ENCODE data around the gene MLLT6. TPM values are rescaled to one million over a fixed set of nuclear protein-coding genes. Genes with fewer than 3 reads are reported as not detected.

Gene MLLT6
- total and polyA plus RNA-seq, 7 donors = 16.3 to 120 (median 78.5) TPM

DNA sequence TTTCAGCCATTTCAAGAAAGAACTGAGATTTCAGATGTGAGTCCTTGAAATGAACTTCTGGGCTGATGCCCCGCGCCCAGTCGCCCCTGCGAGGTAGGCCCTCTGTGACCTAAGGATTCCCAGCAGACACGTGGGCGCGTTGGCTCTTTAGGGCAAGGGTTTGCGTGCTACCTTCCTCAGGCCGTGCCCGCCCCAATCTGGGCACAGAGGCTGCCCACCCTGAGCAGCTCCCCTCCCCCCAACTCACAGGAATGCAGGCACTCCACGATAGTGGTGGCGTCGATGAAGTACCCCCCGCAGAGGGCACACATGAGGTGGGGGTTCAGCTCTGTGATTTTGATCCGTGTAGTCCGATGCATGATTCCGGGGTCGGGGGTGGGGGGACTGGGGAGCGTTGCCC is 35.0 kb downstream of the MLLT6 start:
- H3K27me3 ChIP-seq (ENCODE audit: insufficient read depth in 3 of 3, low read length in 2 of 3) = peaks cover 0 to 3% (median 0%) of the 10 kb centered on the region in 3 donors
- no peaks in the 10 kb centered on the region for H3K9me3 ChIP-seq
- WGBS, 3 donors = 90 to 92% (median 91%) methylated on average over 19 of the region's 19 CpGs
- no peak overlapping the region for H3K27ac ChIP-seq
- no peak for DNase-seq
- no peak for ATAC-seq
- peaks cover 16% of the 10 kb centered on the region for H3K4me1 ChIP-seq
- intact Hi-C loops (cut with DNase I) = no loop called here
- TF ChIP-seq, protein P1, sequence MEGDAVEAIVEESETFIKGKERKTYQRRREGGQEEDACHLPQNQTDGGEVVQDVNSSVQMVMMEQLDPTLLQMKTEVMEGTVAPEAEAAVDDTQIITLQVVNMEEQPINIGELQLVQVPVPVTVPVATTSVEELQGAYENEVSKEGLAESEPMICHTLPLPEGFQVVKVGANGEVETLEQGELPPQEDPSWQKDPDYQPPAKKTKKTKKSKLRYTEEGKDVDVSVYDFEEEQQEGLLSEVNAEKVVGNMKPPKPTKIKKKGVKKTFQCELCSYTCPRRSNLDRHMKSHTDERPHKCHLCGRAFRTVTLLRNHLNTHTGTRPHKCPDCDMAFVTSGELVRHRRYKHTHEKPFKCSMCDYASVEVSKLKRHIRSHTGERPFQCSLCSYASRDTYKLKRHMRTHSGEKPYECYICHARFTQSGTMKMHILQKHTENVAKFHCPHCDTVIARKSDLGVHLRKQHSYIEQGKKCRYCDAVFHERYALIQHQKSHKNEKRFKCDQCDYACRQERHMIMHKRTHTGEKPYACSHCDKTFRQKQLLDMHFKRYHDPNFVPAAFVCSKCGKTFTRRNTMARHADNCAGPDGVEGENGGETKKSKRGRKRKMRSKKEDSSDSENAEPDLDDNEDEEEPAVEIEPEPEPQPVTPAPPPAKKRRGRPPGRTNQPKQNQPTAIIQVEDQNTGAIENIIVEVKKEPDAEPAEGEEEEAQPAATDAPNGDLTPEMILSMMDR (IDR thresholded peaks at IDR 0.05) = no peak
- no peak overlapping the region for H3K4me3 ChIP-seq
- H3K36me3 ChIP-seq (ENCODE audit: insufficient read depth in 1 of 2, low read depth in 1 of 2) = peaks cover 0 to 11% of the 10 kb centered on the region in 2 donors

DNA sequence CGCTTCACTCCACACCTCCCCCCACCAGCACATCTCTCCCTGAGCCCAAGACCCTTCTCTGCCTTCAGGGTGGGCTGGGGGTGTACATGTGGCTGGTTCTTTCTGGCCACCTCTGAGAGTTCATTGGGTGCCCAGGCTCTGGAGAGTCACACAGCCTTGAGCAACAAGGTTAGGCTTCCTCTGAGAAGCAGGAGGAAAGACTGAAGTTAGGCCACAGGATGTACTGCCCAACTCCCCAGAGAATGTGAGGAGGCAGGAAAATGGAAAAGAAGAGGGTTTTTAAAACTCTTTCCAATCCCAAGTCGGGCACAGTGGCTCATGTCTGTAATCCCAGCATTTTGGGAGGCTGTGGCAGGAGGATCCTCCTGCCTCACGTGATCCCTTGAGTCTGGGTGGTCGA is 35.7 kb downstream of the MLLT6 start:
- Histone ChIP-seq H3K27me3 (ENCODE audit: insufficient read depth in 3 of 3, low read length in 2 of 3) (peaks cover 0 to 5% (median 0%) of the 10 kb centered on the region in 3 donors), H3K36me3 (ENCODE audit: insufficient read depth in 1 of 2, low read depth in 1 of 2) (peaks cover 0 to 11% of the 10 kb centered on the region in 2 donors), H3K4me3 (no peak overlapping the region), H3K9me3 (no peaks in the 10 kb centered on the region), H3K27ac (no peak overlapping the region), H3K4me1 (peaks cover 16% of the 10 kb centered on the region)
- intact Hi-C loops (cut with DNase I) = no loop called here
- ATAC-seq (no peak), DNase-seq (peak in 1 of 2 donors; percentile 12)
- TF ChIP-seq, protein P1 (IDR thresholded peaks at IDR 0.05) = no peak
- 63 to 71% (median 67%) methylated on average over 4 of the region's 4 CpGs for WGBS, 3 donors

DNA sequence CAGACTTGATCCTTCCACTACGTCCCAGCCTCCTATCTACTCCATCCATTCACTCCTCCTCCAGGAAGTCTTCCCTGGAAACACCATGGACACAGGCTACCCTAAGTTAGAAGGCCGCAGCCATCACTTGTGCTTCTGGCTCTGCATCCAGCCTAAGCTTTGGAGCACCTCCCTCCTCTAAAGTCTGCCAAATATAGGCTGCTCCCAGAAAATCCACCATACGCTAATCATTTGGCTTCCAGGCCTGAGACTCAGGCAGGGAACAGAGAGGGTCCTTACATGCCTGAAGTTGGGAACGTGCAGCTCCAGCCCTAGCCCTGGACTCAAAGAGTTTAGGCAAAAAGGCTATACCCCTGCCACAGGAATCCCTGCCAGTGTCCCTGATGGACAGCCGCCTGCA is 36.4 kb downstream of the MLLT6 start:
- TF ChIP-seq, protein P1 (IDR thresholded peaks at IDR 0.05) = no peak

DNA sequence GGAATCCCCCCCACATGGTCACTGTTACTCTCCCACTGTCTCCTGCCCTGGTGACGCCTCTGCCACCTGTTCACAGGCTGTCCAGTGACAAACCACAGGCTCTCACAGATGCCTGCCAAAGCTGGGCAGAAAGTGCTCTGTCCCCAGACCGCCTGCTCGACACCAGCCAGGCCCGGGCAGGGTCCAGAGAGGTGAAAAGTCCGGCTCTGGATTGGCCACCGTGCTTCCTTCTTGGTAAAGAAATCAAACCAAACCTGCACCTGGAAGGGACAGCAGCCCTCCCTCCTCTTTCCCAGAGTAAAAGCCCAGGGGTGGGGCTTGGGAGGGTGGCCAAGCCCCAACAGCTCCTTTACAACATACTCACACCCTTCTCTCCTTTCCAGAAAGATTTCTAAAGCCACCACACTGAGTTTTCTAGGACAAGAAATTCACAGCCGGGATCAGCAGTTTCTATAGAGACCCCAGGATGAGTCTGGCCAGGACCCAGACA is 36.9 kb downstream of the MLLT6 start:
- ATAC-seq = peak; percentile 49 to 94 (median 86)
- no peak overlapping the region for H3K4me3 ChIP-seq
- H3K9me3 ChIP-seq = no peaks in the 10 kb centered on the region
- TF ChIP-seq, protein P1 (IDR thresholded peaks at IDR 0.05) = no peak
- intact Hi-C loops (cut with DNase I) = no loop called here
- peaks cover 0 to 11% of the 10 kb centered on the region in 2 donors for H3K36me3 ChIP-seq (ENCODE audit: insufficient read depth in 1 of 2, low read depth in 1 of 2)
- peaks cover 0 to 14% (median 0%) of the 10 kb centered on the region in 3 donors for H3K27me3 ChIP-seq (ENCODE audit: insufficient read depth in 3 of 3, low read length in 2 of 3)
- H3K27ac ChIP-seq = peak overlapping the region; percentile 70
- peaks cover 16% of the 10 kb centered on the region for H3K4me1 ChIP-seq
- peak; percentile 55 to 62 for DNase-seq
- 11 to 16% (median 12%) methylated on average over 7 of the region's 7 CpGs for WGBS, 3 donors

More for the DNA sequence above, 36.4 kb downstream of the MLLT6 start:
- no peak for ATAC-seq
- H3K36me3 ChIP-seq (ENCODE audit: insufficient read depth in 1 of 2, low read depth in 1 of 2) = peaks cover 0 to 11% of the 10 kb centered on the region in 2 donors
- peaks cover 0 to 9% (median 0%) of the 10 kb centered on the region in 3 donors for H3K27me3 ChIP-seq (ENCODE audit: insufficient read depth in 3 of 3, low read length in 2 of 3)
- no peak overlapping the region for H3K4me3 ChIP-seq
- peaks cover 16% of the 10 kb centered on the region for H3K4me1 ChIP-seq
- peak in 1 of 2 donors; percentile 38 for DNase-seq
- peak overlapping the region; percentile 70 for H3K27ac ChIP-seq
- intact Hi-C loops (cut with DNase I) = no loop called here
- H3K9me3 ChIP-seq = no peaks in the 10 kb centered on the region
- 57 to 66% (median 60%) methylated on average over 5 of the region's 5 CpGs for WGBS, 3 donors

Measured in psoas muscle (tissue), 8 donors.